ENCODE data around the gene GLDN. TPM values are rescaled to one million over a fixed set of nuclear protein-coding genes. Genes with fewer than 3 reads are reported as not detected.

GLDN gene
- total and polyA plus RNA-seq, 2 experiments from 2014 or later = 0.32 to 1.2 TPM

DNA sequence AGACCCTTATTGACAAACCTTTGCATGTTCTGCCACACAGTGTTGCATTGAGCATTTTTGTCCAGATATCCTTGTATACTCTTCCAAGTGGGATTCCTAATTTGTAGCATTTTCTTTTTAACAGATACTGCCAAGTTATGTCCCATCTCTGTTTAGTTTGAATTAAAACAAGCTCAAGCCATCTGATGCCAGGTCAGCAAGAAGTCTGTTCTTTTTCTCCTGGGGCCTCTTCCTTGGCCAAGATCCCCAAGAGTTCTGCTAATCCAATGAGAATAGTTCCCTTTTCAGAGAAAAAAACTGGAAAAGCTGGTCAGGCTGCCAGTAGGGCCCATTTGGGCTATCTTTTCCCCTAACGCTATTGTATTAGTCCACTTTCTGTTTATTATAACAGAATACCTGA, 29.8 kb downstream of the GLDN start (continued):
- TF ChIP-seq REST (IDR thresholded peaks at IDR 0.05; ENCODE audit: unreplicated experiment) (no peak), CTCF (conservative IDR thresholded peaks at IDR 0.05; ENCODE audit: low read depth in 2 of 2) (no peak), CREB1 (CRISPR knock-in tag; IDR thresholded peaks at IDR 0.05; ENCODE audit: low read depth) (no peak), STAT1 (IDR thresholded peaks at IDR 0.05; ENCODE audit: unreplicated experiment) (no peak), JUNB (IDR thresholded peaks at IDR 0.05; ENCODE audit: unreplicated experiment) (no peak), EZH2 (IDR thresholded peaks at IDR 0.05; ENCODE audit: low read depth, unreplicated experiment) (no peak), NANOG (IDR thresholded peaks at IDR 0.05; ENCODE audit: borderline replicate concordance) (no peak), EZH2phosphoT487 (IDR thresholded peaks at IDR 0.05; ENCODE audit: unreplicated experiment) (no peak)

DNA sequence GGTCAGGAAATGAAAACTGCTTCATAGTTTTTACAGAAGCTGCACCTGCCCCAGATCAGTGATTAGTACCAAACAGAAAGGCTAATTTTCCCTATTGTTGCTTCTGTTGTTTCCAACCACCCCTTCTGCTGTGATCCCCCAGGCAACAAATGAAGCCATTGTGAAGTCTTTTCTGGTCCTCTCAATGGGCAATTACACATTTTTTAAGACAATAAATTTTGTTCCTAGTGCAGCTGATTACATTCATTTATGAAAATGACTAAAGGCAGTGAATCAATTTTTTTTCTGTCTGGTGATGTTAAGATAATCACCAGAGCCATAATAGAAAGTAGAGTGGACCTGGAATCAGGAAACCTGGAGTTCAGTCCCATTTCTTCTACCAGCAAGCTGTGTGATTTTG, 32.7 kb downstream of the GLDN start:
- H3K27ac Mint-ChIP-seq = no peak overlapping the region
- H3K4me1 Mint-ChIP-seq = peaks cover 2% of the 10 kb centered on the region; the same call in 1 of the 3 replicates
- no peaks in the 10 kb centered on the region for H3K36me3 Mint-ChIP-seq (ENCODE audit: low read depth)
- H3K9me3 Mint-ChIP-seq = no peaks in the 10 kb centered on the region
- DNase-seq (ENCODE audit: low spot score) (no peak), ATAC-seq (no peak)
- no peaks in the 10 kb centered on the region for H3K36me3 ChIP-seq (ENCODE audit: insufficient read depth)
- H3F3A ChIP-seq (replicated peaks; ENCODE audit: low read depth) = no peaks in the 10 kb centered on the region
- H3K9me2 ChIP-seq (ENCODE audit: insufficient read depth) = no peaks in the 10 kb centered on the region
- H3K4me3 ChIP-seq = no peak overlapping the region
- no peaks in the 10 kb centered on the region for H3K27me3 Mint-ChIP-seq (ENCODE audit: insufficient read depth, low read depth, poor library complexity)
- no peaks in the 10 kb centered on the region for H3K79me2 ChIP-seq (replicated peaks; ENCODE audit: insufficient read depth)
- H3K27ac ChIP-seq (ENCODE audit: low read depth) = no peak overlapping the region
- no peaks in the 10 kb centered on the region for H3K4me1 ChIP-seq (ENCODE audit: insufficient read depth)
- no peak overlapping the region for H3K4me3 Mint-ChIP-seq
- H2AFZ ChIP-seq = no peak overlapping the region
- no peaks in the 10 kb centered on the region for H3K27me3 ChIP-seq (ENCODE audit: insufficient read depth)
- H3K4me2 ChIP-seq = no peak overlapping the region
- no peaks in the 10 kb centered on the region for H4K20me1 ChIP-seq (replicated peaks; ENCODE audit: insufficient read depth)
- TF ChIP-seq ZNF331 (CRISPR knock-in tag; IDR thresholded peaks at IDR 0.05; ENCODE audit: low read depth) = no peak
- TF ChIP-seq ETS1 (IDR thresholded peaks at IDR 0.05) = no peak
- TF ChIP-seq REST (IDR thresholded peaks at IDR 0.05; ENCODE audit: unreplicated experiment) = no peak
- no peak for TF ChIP-seq CREB1 (CRISPR knock-in tag; IDR thresholded peaks at IDR 0.05; ENCODE audit: low read depth)
- TF ChIP-seq STAT1 (IDR thresholded peaks at IDR 0.05; ENCODE audit: unreplicated experiment) = no peak
- TF ChIP-seq JUNB (IDR thresholded peaks at IDR 0.05; ENCODE audit: unreplicated experiment) = no peak

Measured in GM23338 (cell line).